ENCODE results near the gene PCK1. TPM values are rescaled to one million over a fixed set of nuclear protein-coding genes. Genes with fewer than 3 reads are reported as not detected.

The PCK1 gene
- total RNA-seq, 1 donor from 2014 or later = 0.64 TPM

GRCh38 chr20:57608516-57608915 is 47.6 kb downstream of the PCK1 start:
- ATAC-seq = no peak

GRCh38 chr20:57609086-57609841 is 48.4 kb downstream of the PCK1 start:
- ATAC-seq = no peak

GRCh38 chr20:57609842-57610167 is 48.9 kb downstream of the PCK1 start:
- no peak for ATAC-seq

- ATAC-seq = no peak
Observed at GRCh38 chr20:57610261-57610952, 49.5 kb downstream of the PCK1 start.

- no peak for ATAC-seq
Observed at GRCh38 chr20:57611586-57612311, 50.8 kb downstream of the PCK1 start.

- ATAC-seq = no peak
Observed at GRCh38 chr20:57612436-57612835, 51.5 kb downstream of the PCK1 start.

GRCh38 chr20:57612916-57613315 is 52.0 kb downstream of the PCK1 start:
- no peak for ATAC-seq

GRCh38 chr20:57613481-57613921 is 52.6 kb downstream of the PCK1 start:
- no peak for ATAC-seq

GRCh38 chr20:57614490-57615444 is 53.9 kb downstream of the PCK1 start:
- ATAC-seq = no peak

- ATAC-seq = no peak
Observed at GRCh38 chr20:57615445-57615811, 54.5 kb downstream of the PCK1 start.

GRCh38 chr20:57616143-57616951 is 55.4 kb downstream of the PCK1 start:
- ATAC-seq = no peak

- ATAC-seq = no peak
Observed at GRCh38 chr20:57617079-57617795, 56.3 kb downstream of the PCK1 start.

Other genes starting within 250 kb of the PCK1 start
- gene SPO11, start 231.3 kb upstream of the PCK1 start, total RNA-seq = not detected
- 22.8 TPM for gene RAE1, start 209.9 kb upstream of the PCK1 start, total RNA-seq
- gene RBM38, start 169.7 kb upstream of the PCK1 start, total RNA-seq = 12.3 TPM
- gene CTCFL, start 36.0 kb upstream of the PCK1 start, total RNA-seq = not detected
- gene ZBP1, start 59.3 kb downstream of the PCK1 start, total RNA-seq = 0.44 TPM
- 2.7 TPM for gene PMEPA1, start 148.9 kb downstream of the PCK1 start, total RNA-seq